Hematopoietic multipotent progenitor cell treated with erythropoietin and hydrocortisone succinate and interleukin-3 and kit ligand, for 6 days (in vitro differentiated cells): ENCODE data around the gene KRTAP12-3.
"Not testable (repeated sequence)": the region's sequence is repeated elsewhere in the genome, so short reads cannot be mapped to it uniquely, and the experiment has no call there.

Experiments
- DNase-seq: peaks from one replicate; pipeline ENCODE4 v3.0.0-alpha.2; 2015

Gene KRTAP12-3

DNA sequence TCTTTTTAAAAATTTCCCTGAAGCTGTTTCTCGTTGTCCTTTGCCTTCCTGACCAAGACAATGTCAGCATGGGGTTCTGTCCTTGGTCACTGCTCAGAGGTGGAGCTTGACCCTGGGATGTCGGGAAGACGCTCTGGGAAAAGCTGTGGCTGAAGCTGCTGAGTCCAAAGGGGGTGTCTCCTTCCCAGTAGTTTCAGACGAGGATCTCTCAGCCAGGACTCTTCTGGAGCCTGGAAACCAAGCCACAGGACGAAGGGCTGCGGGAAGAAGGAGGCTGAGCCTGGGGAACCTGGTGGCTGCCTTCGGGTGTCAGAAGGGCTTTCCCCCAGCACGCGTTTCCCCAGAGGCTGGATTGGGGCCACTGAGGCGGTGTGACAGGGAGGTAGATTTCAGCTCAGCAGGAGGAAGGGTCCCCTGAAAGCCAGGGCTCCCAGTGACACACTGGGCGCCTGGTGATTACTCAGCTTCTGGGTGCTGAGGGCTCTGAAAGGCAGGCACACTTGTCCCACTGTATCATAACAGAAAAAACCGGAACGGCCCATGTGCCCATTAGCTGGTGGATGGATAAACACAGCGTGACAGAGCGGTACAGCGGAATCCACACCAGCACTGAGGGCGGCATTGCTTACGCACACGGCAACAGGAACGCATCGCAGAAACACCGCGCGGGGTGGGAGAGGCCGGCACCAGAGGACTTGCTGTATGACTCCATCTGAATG, 29.3 kb downstream of the KRTAP12-3 start:
- no peak for DNase-seq

DNA sequence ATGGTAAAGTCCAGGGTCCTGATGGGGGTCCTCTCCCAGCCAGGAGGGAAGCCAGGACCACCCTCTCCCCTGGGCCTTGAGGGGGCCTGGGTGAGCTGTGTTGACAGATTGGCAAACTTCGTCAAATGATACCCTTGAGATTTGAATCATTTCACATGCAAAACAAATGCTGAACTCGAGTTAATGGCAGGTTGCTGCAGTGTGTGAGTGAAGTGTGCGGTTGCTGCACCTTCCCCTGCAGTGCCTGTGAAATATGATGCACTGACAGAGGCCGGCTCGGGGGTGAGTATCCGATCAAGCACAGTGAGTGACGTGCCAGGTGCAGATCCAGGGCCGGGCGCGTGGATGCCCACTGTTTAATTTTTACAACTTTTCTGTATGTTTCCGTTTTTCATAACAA, 29.9 kb downstream of the KRTAP12-3 start:
- no peak for DNase-seq

DNA sequence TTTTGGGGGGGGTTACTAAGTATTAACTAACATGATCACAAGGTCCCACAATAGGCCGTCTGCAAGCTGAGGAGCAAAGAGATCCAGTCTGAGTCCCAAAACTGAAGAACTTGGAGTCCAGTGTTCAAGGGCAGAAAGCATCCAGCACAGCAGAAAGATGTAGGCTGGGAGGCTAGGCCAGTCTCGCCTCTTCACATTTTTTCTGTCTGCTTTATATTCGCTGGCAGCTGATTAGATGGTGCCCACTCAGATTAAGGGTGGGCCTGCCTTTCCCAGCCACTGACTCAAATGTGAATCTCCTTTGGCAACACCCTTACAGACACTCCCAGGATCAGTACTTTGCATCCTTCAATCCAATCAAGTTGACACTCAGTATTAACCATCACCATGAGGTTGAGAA, 32.0 kb downstream of the KRTAP12-3 start:
- not testable (repeated sequence) for DNase-seq

DNA sequence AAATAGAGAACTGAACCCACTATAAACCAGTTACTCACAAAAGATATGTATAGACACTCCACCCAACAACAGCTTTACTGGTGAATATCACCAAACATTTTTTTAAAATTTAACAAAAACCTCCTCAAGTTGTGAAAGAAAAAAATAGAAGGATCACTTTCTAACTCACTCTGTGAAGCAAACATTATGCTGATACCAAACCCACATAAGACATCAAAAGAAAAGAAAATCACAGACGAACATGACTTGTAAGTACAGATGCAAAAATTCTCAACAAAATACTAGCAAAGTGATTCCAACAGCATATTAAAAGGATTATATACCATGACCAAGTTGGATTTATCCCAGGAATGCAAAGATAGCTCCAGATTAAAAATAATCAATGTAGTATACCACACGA, 34.0 kb downstream of the KRTAP12-3 start:
- no peak for DNase-seq

DNA sequence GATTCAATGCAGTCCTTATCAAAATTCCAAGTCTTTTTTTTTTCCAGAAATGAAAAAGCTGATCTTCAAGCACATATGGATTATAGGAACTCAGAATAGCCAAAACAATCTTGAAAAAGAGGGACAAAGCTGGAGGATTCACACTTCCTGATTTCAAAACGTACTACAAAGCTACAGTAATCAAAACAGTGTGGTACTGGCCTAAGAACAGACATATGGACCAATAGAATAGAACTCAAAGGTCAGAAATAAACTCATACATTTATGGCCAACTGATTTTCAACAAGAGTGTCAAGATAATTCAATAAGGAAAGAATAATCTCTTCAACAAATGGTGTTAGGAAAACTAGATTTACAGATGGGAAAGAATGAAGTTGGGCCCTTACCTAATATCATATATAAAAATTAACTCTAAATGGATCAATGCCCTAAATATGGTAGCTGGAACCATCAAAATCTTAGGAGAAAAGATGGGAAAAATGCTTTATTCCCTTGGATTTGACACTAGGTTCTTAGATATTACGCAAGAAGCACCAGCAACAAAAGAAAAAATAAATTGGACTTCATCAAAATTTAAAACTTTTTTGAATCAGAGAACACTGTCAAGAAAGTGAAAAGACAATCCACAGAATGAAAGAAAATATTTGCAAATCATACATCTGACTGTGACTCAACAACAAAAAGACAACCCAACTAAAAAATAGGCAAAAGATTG, 35.2 kb downstream of the KRTAP12-3 start:
- no peak for DNase-seq

DNA sequence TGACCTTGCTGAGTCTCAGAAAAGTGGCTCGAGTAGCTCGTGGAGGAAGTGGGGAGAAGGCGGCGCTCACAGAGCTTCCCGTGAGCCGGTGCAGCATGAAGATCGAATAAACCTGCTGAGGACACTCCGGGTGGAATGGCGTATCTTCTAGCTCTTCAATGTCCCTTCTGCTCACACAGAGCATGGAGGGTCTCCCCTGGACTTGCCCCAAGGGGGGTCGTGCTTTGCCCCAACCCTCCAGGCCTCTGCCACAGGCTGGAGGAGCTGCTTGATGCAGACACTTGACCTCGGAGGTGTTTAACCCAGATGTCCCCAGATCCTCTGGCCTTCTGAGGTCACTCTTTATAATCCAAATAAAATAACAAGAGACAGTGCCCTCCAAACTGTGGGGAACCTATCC, 37.0 kb downstream of the KRTAP12-3 start:
- no peak for DNase-seq

DNA sequence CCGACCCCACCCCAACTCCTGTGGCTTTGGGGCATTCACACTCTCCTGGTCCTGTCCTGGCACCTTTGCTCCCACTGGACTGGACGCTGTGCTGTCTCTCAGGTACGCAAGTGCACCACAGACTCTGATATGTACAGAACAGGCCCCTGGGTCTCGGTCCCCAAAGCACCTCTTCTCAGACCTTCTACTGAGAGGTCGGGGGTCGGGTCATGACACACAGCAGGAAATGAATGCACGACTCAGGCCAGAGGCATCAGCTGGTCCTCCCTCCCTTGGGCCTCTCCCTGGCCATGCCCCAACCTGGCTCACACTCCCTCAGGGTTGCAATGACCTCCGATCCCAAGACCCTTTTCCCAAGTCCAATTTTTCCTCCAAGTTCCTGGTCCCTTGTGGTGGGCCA, 37.5 kb downstream of the KRTAP12-3 start:
- no peak for DNase-seq

DNA sequence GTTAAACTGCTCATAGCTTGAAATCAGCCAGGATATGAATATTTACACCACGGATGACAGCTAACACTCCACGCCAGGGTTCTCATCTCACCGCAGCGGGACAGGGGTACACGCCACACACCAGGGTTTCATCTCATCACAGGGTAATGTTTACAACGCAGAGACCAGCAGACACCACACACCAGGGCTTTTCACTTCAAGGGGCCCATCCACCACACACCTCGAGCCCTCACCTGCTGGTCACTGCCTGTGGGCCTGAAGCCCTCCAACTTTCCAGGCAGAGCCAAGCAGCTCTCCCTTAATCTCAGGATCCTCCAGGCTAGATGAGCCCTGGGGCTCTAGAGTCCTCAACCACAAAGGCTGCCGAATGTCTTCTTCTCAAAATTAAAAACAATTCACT, 37.9 kb downstream of the KRTAP12-3 start:
- DNase-seq = no peak

DNA sequence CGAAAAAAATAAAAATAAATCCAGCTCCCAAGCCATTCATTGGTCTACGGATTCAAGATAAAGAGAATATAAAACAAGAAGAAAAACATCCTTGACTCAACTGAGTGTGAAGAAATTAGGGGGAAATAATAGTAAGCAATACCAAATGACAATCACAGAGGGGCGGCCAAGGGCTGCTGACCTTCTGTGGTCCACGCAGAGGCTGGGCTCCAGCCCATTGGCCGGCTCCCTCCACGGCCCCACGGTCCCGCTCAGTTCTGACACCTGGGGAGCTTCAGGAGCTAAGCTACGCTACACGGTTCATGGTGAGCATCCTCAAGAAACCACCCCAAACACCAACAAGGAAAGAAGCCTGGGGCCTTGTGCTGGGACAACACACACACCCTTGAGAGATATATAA, 38.8 kb downstream of the KRTAP12-3 start:
- no peak for DNase-seq

DNA sequence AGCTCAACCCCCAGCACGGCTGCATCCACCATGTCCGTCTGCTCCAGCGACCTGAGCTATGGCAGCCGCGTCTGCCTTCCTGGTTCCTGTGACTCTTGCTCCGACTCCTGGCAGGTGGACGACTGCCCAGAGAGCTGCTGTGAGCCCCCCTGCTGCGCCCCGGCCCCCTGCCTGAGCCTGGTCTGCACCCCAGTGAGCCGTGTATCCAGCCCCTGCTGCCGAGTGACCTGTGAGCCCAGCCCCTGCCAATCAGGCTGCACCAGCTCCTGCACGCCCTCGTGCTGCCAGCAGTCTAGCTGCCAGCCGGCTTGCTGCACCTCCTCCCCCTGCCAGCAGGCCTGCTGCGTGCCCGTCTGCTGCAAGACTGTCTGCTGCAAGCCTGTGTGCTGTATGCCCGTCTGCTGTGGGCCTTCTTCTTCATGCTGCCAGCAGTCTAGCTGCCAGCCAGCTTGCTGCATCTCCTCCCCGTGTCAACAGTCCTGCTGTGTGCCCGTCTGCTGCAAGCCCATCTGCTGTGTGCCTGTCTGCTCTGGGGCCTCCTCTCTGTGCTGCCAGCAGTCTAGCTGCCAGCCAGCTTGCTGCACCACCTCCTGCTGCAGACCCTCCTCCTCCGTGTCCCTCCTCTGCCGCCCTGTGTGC, 39.6 kb downstream of the KRTAP12-3 start, which contains the start of gene KRTAP10-12:
Gene KRTAP10-12 (plus strand): TSS at position 1 of the 639 bp plus-strand sequence. CDS start 30 bp downstream, at position 31.
- not testable (repeated sequence) for DNase-seq

DNA sequence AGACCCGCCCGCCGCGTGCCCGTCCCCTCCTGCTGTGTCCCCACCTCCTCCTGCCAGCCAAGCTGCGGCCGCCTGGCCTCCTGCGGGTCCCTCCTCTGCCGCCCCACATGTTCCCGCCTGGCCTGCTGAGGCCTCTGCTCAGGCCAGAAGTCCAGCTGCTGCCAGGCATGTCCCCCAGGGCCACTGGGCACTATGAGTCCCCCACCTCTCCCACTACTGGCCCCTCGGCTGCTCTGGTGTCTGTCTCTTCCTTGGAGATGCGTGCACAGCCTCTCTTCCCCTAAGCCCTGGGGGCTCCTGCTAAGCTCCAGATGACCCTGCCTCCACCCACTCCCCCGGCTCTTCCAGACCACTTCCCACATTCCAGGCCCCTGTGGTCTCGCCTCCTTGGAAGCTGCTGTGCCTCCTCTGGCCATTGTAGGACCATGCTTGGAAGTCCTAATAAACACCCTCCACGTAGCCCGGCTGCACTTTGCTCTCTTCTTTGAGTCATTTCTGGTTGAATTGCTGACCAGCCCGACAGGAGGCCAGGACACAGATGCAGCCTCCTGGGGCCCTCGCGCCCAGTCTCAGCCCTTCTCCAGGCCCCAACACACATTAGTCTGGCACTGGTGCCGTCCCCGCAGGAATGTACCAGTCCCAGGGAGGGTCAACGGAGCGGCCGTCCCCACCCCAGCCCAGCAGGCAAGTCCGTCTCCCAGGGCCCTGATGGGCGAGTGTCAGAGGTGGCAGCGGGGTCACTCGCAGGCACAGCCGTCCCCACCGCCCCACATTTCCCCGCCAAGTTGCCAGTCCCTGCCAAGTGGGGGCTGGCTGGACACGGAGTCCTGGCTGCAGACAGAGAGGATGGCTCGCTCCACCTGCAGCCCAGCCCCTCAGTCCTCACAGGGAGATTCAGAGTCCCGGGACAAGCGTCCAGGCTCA, 40.3 kb downstream of the KRTAP12-3 start:
- no peak for DNase-seq

DNA sequence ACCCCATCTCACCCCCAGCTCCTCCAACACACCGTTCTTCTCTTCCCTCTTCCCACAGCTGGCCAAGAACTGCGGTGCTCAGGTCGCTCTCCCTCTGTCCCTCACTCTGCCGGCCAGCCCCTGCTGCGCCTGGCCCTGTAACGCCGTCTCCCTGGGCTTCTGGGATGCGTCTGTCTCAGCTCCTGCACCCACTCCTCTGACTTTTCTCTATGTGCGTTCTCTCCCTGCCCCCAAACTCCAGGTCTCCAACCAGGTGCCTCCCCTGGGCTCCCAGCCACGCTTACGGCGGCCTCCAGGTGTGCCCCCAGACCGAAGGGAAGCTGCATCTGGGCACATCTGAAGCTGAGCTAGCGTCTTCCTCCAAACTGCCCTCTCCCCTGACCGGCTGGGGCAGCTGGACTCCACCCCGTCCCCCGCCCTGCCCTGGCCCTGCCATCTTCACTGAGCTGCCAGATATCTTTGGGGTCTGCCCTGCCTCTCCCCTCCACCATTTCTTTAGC, 41.8 kb downstream of the KRTAP12-3 start:
- DNase-seq = no peak

DNA sequence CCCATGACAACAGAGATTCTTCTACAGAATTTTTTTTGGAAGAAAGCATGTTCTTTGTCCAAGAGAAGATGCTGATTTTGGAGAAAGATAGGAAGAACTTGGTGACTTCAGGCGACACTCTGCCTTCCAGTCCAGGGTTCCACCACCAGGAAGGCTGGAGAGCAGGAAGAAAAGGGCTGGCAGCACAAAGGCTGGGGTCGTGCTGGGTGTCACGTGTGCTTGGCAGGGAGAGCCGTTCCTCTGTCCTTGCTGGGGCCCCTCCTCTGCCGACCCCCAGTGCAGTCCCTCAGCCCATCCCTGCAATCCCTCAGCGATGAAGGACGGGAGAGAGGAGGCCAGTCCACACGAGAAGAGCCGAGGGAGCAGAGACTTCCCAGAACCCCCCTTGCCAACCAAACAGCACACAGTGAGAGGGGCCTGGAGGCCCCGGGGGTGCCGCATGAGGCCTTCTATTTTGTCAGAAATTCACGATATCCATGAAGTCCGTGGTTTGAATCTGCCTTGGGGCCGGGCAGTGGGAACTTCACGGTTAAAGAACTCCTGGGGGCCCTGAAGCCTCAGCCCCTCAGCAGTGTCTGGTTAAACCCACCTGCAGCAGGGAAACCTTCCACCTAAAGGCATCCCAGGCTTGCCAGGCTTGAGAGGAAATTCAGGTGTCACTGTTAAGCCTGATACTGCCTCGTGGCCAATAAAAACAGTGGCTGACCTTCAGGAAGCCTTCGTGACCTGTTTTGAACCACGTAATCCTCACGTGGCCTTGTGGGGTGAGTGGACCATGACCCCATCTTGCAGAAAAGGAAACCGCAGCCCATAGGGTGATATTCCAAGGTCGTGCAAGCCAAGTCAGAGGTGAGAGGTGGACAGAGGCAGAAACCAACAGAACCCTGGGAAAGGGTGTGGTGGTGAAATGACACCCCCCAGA, 42.6 kb downstream of the KRTAP12-3 start:
- no peak for DNase-seq

DNA sequence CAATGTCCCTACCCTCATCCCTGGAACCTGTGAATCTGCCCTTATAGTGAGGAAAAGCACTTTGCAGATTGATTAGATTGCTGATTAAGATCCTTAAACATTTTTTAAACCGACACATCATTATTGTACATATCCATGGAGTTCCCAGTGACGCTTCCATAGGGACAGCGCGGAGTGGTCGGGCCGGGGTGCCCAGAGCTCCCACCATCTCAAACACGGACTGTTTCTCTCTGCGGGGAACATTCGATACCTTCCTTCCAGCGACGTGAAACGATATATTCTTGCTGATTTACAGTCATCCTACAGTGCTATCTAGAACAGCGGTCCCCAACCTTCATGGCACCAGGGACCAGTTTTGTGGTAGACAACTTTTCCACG, 43.3 kb downstream of the KRTAP12-3 start:
- no peak for DNase-seq

DNA sequence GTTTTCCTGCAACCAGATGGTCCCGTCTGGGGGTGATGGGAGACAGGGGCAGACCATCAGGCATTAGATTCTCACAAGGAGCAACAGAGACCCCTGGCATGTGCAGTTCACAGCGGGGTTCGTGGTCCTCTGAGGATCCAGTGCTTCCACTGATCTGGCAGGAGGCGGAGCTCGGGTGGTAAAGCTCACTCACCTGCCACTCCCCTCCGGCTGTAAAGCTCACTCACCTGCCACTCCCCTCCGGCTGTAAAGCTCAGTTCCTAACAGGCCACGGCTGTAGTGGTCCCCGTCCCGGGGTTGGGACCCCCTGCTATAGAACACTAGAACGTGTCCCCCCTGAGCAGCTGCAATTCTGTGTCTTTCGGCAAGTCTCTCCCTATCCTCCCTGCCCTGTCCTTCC, 43.8 kb downstream of the KRTAP12-3 start:
- DNase-seq = no peak

DNA sequence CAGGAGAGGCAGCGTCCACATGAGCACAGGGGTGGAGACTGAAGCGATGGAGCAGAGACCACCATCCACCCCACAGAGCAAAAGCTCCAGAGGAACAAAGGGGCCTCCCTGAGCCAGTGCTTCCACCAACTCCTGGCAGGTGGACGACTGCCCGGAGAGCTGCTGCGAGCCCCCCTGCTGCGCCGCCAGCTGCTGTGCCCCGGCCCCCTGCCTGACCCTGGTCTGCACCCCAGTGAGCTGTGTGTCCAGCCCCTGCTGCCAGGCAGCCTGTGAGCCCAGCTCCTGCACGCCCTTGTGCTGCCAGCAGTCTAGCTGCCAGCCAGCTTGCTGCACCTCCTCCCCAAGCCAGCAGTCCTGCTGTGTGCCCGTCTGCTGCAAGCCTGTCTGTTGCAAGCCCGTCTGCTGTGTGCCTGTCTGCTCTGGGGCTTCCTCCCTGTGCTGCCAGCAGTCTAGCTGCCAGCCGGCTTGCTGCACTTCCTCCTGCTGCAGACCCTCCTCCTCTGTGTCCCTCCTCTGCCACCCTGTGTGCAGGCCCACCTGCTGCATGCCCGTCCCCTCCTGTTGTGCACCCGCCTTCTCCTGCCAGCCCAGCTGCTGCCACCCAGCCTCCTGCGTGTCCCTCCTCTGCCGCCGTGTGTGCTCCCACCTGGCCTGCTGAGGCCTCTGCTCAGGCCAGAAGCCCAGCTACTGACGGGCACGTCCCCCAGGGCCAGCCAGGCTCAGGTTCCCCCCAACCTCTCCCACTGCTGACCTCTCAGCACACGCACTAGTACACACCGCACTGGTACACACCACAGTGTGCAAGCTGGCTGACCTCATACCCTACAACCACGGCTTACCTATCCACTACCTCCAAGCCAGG, 44.6 kb downstream of the KRTAP12-3 start:
- DNase-seq = no peak

DNA sequence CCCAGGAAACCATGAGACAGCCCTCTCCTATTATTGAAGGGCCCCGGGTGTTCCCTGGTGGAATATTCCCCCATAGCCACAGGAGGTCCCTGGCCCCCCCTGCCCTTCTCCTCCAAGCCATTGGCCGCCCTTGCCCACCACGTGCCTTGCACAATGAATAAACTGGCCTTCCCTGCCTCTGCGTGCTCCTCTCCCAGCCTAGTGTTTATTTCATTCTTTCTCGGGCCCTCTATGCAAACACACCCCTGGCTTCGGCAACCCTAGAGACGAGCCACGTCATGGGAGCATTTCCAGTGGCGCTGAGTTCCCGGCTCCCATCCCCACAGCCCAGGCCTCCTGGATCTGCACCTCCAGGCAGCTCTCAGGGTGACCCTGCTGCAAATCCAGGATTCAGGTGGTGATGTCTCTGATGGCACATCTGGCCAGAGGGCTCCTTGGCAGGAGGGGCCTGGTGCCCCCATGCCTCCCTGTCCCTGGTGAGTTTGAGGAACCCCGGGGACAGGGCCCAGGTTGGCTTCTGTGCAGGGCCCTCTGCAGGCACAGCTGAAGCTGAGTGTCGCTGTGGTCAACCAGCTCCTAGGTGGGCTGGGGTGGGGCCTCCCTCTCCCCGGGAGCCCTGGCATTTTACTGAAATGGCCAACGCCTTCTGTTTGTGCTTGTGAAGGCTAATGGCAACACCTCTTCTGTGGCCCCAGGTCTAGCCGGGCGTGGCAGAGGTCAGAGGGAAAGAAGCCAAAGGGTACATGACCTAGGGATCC, 45.4 kb downstream of the KRTAP12-3 start:
- no peak for DNase-seq

DNA sequence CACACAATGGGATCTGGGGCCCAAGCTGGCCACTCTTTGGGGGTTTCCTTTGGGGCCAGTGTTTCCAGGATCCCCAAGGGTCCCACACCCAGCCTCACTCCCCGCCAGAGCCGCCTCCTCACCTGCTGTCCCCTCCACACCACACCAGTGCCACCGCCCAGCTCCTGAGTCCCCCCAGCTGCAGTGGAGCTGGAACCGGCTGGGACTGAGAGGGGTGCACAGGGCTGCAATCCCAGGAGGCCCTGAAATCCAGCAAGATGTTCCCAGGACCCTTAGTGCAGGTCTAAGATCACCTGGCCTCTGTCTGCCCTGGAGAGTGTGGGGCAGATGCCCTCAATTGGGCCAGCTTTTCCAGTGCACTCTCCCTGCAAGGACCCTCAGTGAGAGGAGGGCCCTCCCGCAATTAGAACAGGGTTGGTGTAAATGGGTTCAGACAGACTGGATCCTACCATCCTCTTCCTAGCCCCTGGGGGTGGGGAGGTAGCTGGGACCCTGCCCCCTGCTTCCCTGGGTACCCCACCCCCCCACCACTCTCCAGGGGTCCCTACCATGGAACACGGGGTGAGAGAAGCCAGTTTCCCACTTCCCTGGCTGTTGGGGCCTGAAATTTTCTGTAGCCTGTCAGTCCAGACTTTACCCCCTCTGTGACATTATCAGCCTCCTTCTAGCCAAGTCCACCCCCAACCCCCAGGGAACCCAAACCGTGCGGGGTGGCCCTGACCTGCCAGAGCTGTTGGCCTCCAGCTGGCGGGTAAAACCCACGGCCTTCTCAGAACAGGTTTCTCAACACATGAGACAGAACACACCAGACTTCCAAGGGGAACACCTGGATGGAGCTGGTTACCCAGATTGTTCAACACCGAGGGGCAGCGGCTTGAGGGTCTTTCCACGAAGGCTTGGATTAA, 46.3 kb downstream of the KRTAP12-3 start:
- DNase-seq = no peak

DNA sequence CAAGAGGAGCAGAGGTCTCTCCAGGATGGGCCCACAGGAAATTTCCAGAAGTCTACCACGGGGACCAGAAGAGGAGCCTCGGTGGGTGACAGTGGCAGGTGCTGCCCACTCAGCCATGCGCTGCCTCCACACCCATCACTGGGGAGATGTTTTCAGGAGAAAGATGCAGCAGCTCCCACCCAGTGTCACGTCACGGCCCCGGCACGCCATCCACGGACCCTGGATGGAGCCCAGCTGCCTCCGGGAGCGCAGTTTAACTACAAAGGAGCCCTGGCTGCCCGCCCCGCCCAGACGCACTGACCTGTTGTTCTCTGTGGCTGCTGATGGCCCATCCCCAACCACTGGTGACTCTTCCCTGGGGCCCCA, 46.9 kb downstream of the KRTAP12-3 start:
- DNase-seq = no peak
